Mesenchymal stem cell (in vitro differentiated cells and primary cell): ENCODE measurements around the gene ROR2.
A peak's percentile ranks its signal among the peaks of the same experiment; 100 is the strongest.

Experiments used
- DNase-seq: peaks from one replicate; pipeline ENCODE4 v3.0.0-alpha.2; 2013
- H2AFZ ChIP-seq: one replicate; pipeline ENCODE4 v1.6.1; 2013; ENCODE audit warnings: low read depth, mild to moderate bottlenecking, control low read depth, inconsistent platforms, low read length, moderate library complexity
- H2AK5ac ChIP-seq: 2 replicates; pipeline ENCODE4 v1.6.1; 2013; ENCODE audit warnings: low read length, moderate library complexity, mild to moderate bottlenecking, inconsistent platforms; ENCODE audit not compliant: severe bottlenecking
- H2BK120ac ChIP-seq: one replicate; pipeline ENCODE4 v1.6.1; 2013; ENCODE audit warnings: low read depth, mild to moderate bottlenecking, inconsistent platforms, low read length, moderate library complexity
- H2BK12ac ChIP-seq, 2 experiments: one replicate each; pipeline ENCODE4 v1.6.1; 2013; ENCODE audit warnings: inconsistent platforms in 2 of 2, low read length in 2 of 2, mild to moderate bottlenecking in 2 of 2, moderate library complexity in 2 of 2, control low read depth in 1 of 2
- H2BK15ac ChIP-seq: one replicate; pipeline ENCODE4 v1.6.1; 2013; ENCODE audit warnings: mild to moderate bottlenecking, low read depth, inconsistent platforms; ENCODE audit not compliant: poor library complexity, severe bottlenecking
- H2BK5ac ChIP-seq: 2 replicates; pipeline ENCODE4 v1.6.1; 2013; ENCODE audit warnings: low read depth, mild to moderate bottlenecking, low read length, control low read depth, inconsistent platforms; ENCODE audit not compliant: poor library complexity, severe bottlenecking
- H3K14ac ChIP-seq, 2 experiments: one replicate each; pipeline ENCODE4 v1.6.1; 2013; ENCODE audit warnings: inconsistent platforms in 2 of 2, low read length in 2 of 2, control low read depth in 1 of 2, mild to moderate bottlenecking in 1 of 2, moderate library complexity in 1 of 2
- H3K18ac ChIP-seq, 2 experiments: one replicate each; pipeline ENCODE4 v1.6.1; 2013; ENCODE audit warnings: inconsistent platforms in 2 of 2, low read length in 2 of 2, control low read depth in 1 of 2, low read depth in 1 of 2, mild to moderate bottlenecking in 1 of 2
- H3K23ac ChIP-seq, 2 experiments: one replicate each; pipeline ENCODE4 v1.6.1; 2013; ENCODE audit warnings: inconsistent platforms in 2 of 2, low read length in 2 of 2, mild to moderate bottlenecking in 2 of 2, moderate library complexity in 2 of 2, control low read depth in 1 of 2
- H3K27ac ChIP-seq: 2 replicates; pipeline ENCODE4 v1.5.1; 2013; ENCODE audit warnings: mild to moderate bottlenecking, moderate library complexity, low read length, control low read depth, inconsistent platforms; ENCODE audit not compliant: poor library complexity, severe bottlenecking
- H3K27me3 ChIP-seq, 2 experiments: 2 replicates each; pipeline versions ENCODE4 v1.6.1 to v1.7.0; 2013; ENCODE audit warnings: low read length in 2 of 2, mild to moderate bottlenecking in 2 of 2, moderate library complexity in 2 of 2, control low read depth in 1 of 2, inconsistent platforms in 1 of 2; ENCODE audit not compliant: control insufficient read depth in 1 of 2, insufficient read depth in 1 of 2
- H3K36me3 ChIP-seq, 2 experiments: 2 replicates each; pipeline versions ENCODE4 v1.6.1 to v1.7.0; 2013; ENCODE audit warnings: low read length in 2 of 2, control low read depth in 1 of 2, inconsistent platforms in 1 of 2, low read depth in 1 of 2, mild to moderate bottlenecking in 1 of 2; ENCODE audit not compliant: insufficient read depth in 2 of 2, control insufficient read depth in 1 of 2
- H3K4ac ChIP-seq, 2 experiments: one replicate each; pipeline ENCODE4 v1.6.1; 2013; ENCODE audit warnings: inconsistent platforms in 2 of 2, low read length in 2 of 2, mild to moderate bottlenecking in 2 of 2, moderate library complexity in 2 of 2, control low read depth in 1 of 2, low read depth in 1 of 2
- H3K4me1 ChIP-seq: 2 replicates; pipeline ENCODE4 v1.6.1; 2013; ENCODE audit warnings: low read depth, low read length, control low read depth; ENCODE audit not compliant: control insufficient read depth, insufficient read depth
- H3K4me2 ChIP-seq: 2 replicates; pipeline ENCODE4 v1.6.1; 2013; ENCODE audit warnings: low read length, mild to moderate bottlenecking, inconsistent platforms; ENCODE audit not compliant: poor library complexity, severe bottlenecking
- H3K4me3 ChIP-seq, 2 experiments: 2 replicates each; pipeline versions ENCODE4 v1.5.1 to v1.7.0; 2013; ENCODE audit warnings: low read length in 2 of 2, mild to moderate bottlenecking in 2 of 2, control low read depth in 1 of 2, low read depth in 1 of 2; ENCODE audit not compliant: insufficient read depth in 1 of 2
- H3K79me1 ChIP-seq: replicated peaks from 2 replicates; pipeline ENCODE4 v1.6.1; 2013; ENCODE audit warnings: mild to moderate bottlenecking, control low read depth, low read length, inconsistent platforms; ENCODE audit not compliant: poor library complexity, severe bottlenecking
- H3K9ac ChIP-seq: 2 replicates; pipeline ENCODE4 v1.7.0; 2013; ENCODE audit warnings: mild to moderate bottlenecking, low read length, moderate library complexity
- H3K9me3 ChIP-seq: 2 replicates; pipeline ENCODE4 v1.7.0; 2013; ENCODE audit warnings: mild to moderate bottlenecking, low read length; ENCODE audit not compliant: control insufficient read depth
- H4K8ac ChIP-seq: one replicate; pipeline ENCODE4 v1.6.1; 2013; ENCODE audit warnings: inconsistent platforms, mild to moderate bottlenecking, low read length, moderate library complexity
- H4K91ac ChIP-seq: one replicate; pipeline ENCODE4 v1.6.1; 2013; ENCODE audit warnings: mild to moderate bottlenecking, low read length, inconsistent platforms
- WGBS: methylation state at CpG from one replicate; pipeline ENCODE4 v1.1.7; 2013; ENCODE audit warnings: mixed read lengths; 5-methylcytosine and 5-hydroxymethylcytosine counted together

ROR2 gene

GRCh38 chr9:91694081-91694870 is 255.8 kb downstream of the ROR2 start:
- Histone ChIP-seq H3K9ac (no peak overlapping the region), H3K27me3 (no peaks in the 10 kb centered on the region), H3K4me3 (no peak overlapping the region), H3K36me3 (no peaks in the 10 kb centered on the region), H3K23ac (no peak overlapping the region), H2BK5ac (no peak overlapping the region), H3K9me3 (no peaks in the 10 kb centered on the region), H2BK120ac (no peak overlapping the region), H3K14ac (no peak overlapping the region), H3K18ac (no peak overlapping the region), H2AK5ac (no peak overlapping the region), H3K4me2 (no peak overlapping the region), H2AFZ (no peak overlapping the region), H4K8ac (no peak overlapping the region), H4K91ac (no peak overlapping the region), H3K4ac (no peak overlapping the region), H2BK15ac (no peak overlapping the region), H3K27ac (no peak overlapping the region), H2BK12ac (no peak overlapping the region), H3K79me1 (no peaks in the 10 kb centered on the region), H3K4me1 (peaks cover 9% of the 10 kb centered on the region)
- WGBS, result 93% methylated on average over 6 of the region's 6 CpGs
- no peak for DNase-seq

DNA sequence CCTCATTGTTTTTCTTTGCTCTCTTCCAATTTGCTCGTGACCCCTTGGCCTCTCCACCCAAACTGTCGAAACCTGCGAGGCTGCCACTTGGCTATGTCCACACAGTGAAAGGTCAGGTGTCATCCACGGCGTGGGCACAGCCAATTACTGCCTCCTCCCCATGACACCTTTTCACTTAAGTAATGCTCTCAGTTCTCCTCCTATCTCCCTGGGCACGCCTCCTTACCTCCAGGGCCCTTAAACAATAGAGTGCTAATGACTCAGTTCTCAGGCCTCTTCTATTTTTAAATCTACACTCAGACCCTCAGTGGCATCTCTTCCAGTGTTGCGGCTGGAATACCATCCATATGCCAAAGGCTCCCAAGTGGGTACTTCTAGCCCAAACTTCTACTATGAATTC is 256.8 kb downstream of the ROR2 start:
- no peak overlapping the region for H3K4ac ChIP-seq
- no peak overlapping the region for H3K23ac ChIP-seq
- DNase-seq, result no peak
- H2AFZ ChIP-seq, result no peak overlapping the region
- H3K9me3 ChIP-seq, result no peaks in the 10 kb centered on the region
- peak overlapping the region; percentile 31 for H2AK5ac ChIP-seq
- H3K18ac ChIP-seq, result no peak overlapping the region
- H4K91ac ChIP-seq, result no peak overlapping the region
- no peak overlapping the region for H2BK15ac ChIP-seq
- H3K4me1 ChIP-seq, result peaks cover 10% of the 10 kb centered on the region
- no peak overlapping the region for H3K14ac ChIP-seq
- no peaks in the 10 kb centered on the region for H3K79me1 ChIP-seq
- no peak overlapping the region for H3K4me2 ChIP-seq
- H3K4me3 ChIP-seq, result no peak overlapping the region
- no peak overlapping the region for H3K9ac ChIP-seq
- 70% methylated on average over 7 of the region's 7 CpGs for WGBS
- no peak overlapping the region for H2BK120ac ChIP-seq
- no peak overlapping the region for H2BK5ac ChIP-seq
- H2BK12ac ChIP-seq, result no peak overlapping the region
- H4K8ac ChIP-seq, result no peak overlapping the region
- peaks cover 0 to 3% of the 10 kb centered on the region in 2 experiments for H3K36me3 ChIP-seq
- H3K27me3 ChIP-seq, result no peaks in the 10 kb centered on the region
- no peak overlapping the region for H3K27ac ChIP-seq

DNA sequence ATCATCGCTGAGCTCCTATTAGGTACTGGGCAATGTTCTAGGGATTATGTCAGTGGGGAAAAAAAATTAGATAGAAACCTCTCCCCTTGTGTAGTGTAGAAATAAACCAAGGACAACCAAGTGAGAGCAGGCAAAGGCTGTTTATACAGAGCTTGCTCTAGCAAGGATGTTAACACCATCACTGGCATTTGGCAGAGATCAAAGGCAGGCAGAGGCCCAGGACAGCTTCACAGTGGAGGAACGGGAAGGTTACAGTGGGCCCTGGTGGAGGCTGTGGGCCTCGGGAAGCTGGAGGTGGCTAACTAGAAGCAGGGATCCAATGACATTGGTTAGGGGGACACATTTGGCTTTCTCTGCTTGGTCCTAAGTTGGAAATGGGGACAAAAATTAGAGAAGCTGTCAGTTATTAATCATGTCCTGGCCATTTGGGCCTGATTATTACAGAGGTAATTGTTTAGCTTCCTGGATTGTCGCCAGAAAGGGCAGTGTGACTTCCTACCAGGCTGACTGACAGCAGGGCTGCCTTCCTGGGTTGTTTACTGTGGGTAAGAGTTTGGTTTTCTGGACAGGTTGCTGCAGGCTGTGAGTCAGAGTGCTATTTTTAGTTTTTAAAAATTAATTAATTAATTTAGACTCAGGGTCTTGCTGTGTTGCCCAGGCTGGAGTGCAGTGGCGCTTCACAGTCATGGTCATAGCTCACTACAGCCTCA is 259.3 kb downstream of the ROR2 start:
- no peak overlapping the region for H2AK5ac ChIP-seq
- no peak overlapping the region for H3K23ac ChIP-seq
- H3K9ac ChIP-seq, result no peak overlapping the region
- no peak overlapping the region for H3K4me2 ChIP-seq
- no peak overlapping the region for H3K14ac ChIP-seq
- H2BK12ac ChIP-seq, result no peak overlapping the region
- H4K91ac ChIP-seq, result no peak overlapping the region
- no peak for DNase-seq
- H2BK15ac ChIP-seq, result no peak overlapping the region
- WGBS, result 76% methylated on average over 5 of the region's 5 CpGs
- H3K36me3 ChIP-seq, result peaks cover 0 to 3% of the 10 kb centered on the region in 2 experiments
- peak overlapping the region in 1 of 2 experiments; percentile 41 for H3K4ac ChIP-seq
- H3K4me1 ChIP-seq, result peaks cover 8% of the 10 kb centered on the region
- no peak overlapping the region for H3K27ac ChIP-seq
- no peaks in the 10 kb centered on the region for H3K9me3 ChIP-seq
- no peaks in the 10 kb centered on the region for H3K27me3 ChIP-seq
- H2AFZ ChIP-seq, result no peak overlapping the region
- H2BK5ac ChIP-seq, result no peak overlapping the region
- H3K79me1 ChIP-seq, result no peaks in the 10 kb centered on the region
- H2BK120ac ChIP-seq, result no peak overlapping the region
- no peak overlapping the region for H4K8ac ChIP-seq
- no peak overlapping the region for H3K18ac ChIP-seq
- no peak overlapping the region for H3K4me3 ChIP-seq

DNA sequence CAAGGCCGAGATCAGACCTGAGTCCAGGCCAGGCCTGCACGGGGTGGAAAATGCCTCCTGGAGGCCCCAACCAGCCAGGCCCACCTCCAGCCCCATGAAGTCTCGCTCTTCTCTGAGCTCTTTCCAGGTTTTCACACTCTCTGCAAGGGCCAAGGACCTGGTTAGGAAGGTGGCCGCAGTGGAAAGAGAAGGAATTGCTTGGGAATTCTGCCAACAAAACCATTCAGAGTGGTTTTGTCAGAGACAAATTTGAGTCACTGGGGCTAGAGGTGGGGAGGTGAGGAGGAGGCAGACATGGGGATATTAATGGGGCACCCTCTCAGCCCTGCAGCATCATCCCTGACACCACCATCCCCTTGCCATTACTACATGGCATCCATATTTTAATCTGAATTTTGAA is 261.0 kb downstream of the ROR2 start:
- H3K27ac ChIP-seq, result no peak overlapping the region
- no peak overlapping the region for H3K9ac ChIP-seq
- H3K4me3 ChIP-seq, result no peak overlapping the region
- no peak overlapping the region for H3K4me2 ChIP-seq
- no peaks in the 10 kb centered on the region for H3K9me3 ChIP-seq
- H3K27me3 ChIP-seq, result no peaks in the 10 kb centered on the region
- no peak overlapping the region for H3K23ac ChIP-seq
- peaks cover 6% of the 10 kb centered on the region for H3K4me1 ChIP-seq
- no peak overlapping the region for H2BK12ac ChIP-seq
- DNase-seq, result no peak
- no peak overlapping the region for H2BK120ac ChIP-seq
- H3K14ac ChIP-seq, result no peak overlapping the region
- no peak overlapping the region for H2AK5ac ChIP-seq
- H2AFZ ChIP-seq, result no peak overlapping the region
- peaks cover 0 to 3% of the 10 kb centered on the region in 2 experiments for H3K36me3 ChIP-seq
- WGBS, result 81% methylated on average over 3 of the region's 4 CpGs
- no peaks in the 10 kb centered on the region for H3K79me1 ChIP-seq
- H4K8ac ChIP-seq, result no peak overlapping the region
- no peak overlapping the region for H4K91ac ChIP-seq
- H3K18ac ChIP-seq, result no peak overlapping the region
- no peak overlapping the region for H3K4ac ChIP-seq
- no peak overlapping the region for H2BK15ac ChIP-seq
- H2BK5ac ChIP-seq, result no peak overlapping the region
